Esophagus muscularis mucosa (tissue), 4 donors: ENCODE data around the gene TSC2. TPM values are rescaled to one million over a fixed set of nuclear protein-coding genes. Genes with fewer than 3 reads are reported as not detected.

Experiments
- DNase-seq: peaks from one replicate; pipeline ENCODE4 v3.0.0-alpha.2; 2017; ENCODE audit errors: extremely low spot score
- H3K27ac ChIP-seq, 4 donors: fragments of 200-600 bp; sonication (generic); replicated peaks in 1 of 4; 1 replicate in 3 of 4; 2 replicates in 1 of 4; pipeline ENCODE4 v1.5.1; 2016 to 2019; ENCODE audit warnings: mild to moderate bottlenecking in 1 of 4
- H3K27me3 ChIP-seq, 4 donors: fragments of 200-600 bp; sonication (generic); one replicate each; pipeline versions ENCODE4 v1.5.1 to v1.6.0; 2016 to 2019
- H3K36me3 ChIP-seq, 4 donors: fragments of 200-600 bp; sonication (generic); one replicate each; pipeline ENCODE4 v1.5.1; 2016 to 2019
- H3K4me1 ChIP-seq, 4 donors: fragments of 200-600 bp; sonication (generic); one replicate each; pipeline ENCODE4 v1.5.1; 2016 to 2019
- H3K4me3 ChIP-seq, 4 donors: fragments of 200-600 bp; sonication (generic); 1 replicate in 2 of 4; 2 replicates in 2 of 4; pipeline ENCODE4 v1.5.1; 2016 to 2019; ENCODE audit warnings: mild to moderate bottlenecking in 4 of 4, moderate library complexity in 1 of 4
- H3K9me3 ChIP-seq, 4 donors: fragments of 200-600 bp; sonication (generic); 1 replicate in 3 of 4; 2 replicates in 1 of 4; pipeline ENCODE4 v1.5.1; 2016 to 2019
- EP300 ChIP-seq: sonication (generic); formaldehyde crosslinking; IDR thresholded peaks from one replicate; pipeline ENCODE4 v1.6.1; 2017; ENCODE audit warnings: antibody characterized with exemption
- POLR2A ChIP-seq: fragments of 450-650 bp; IDR thresholded peaks from one replicate; pipeline ENCODE4 v1.6.1; 2017; ENCODE audit warnings: antibody characterized with exemption, moderate library complexity, mild to moderate bottlenecking, low read depth
- POLR2AphosphoS5 ChIP-seq, 2 donors: sonication (generic); formaldehyde crosslinking; IDR thresholded peaks; one replicate each; pipeline ENCODE4 v1.6.1; 2017; ENCODE audit warnings: antibody characterized with exemption in 2 of 2
- WGBS: methylation state at CpG from one replicate; pipeline ENCODE4 v1.1.5; 2018; 5-methylcytosine and 5-hydroxymethylcytosine counted together
- intact Hi-C: fragments of 100-400 bp; cut with DNase I; formaldehyde crosslinking; loops from one replicate; pipeline ENCODE4 v1.15.1; 2023
- total RNA-seq, 4 donors: library from RNA; depleted of rRNA; stranded (reverse); fragments of >200 nt; gene quantifications; one replicate each; pipeline versions ENCODE4 v1.1.0 to v1.2.1, GENCODE V29; 2016
- TF ChIP-seq, protein P1 (sequence below), 3 experiments: fragments of 200-600 bp in 2 of 3; fragments of 450-650 bp in 1 of 3; sonication (generic) in 2 of 3; IDR thresholded peaks; one replicate each; pipeline ENCODE4 v1.5.1; 2017 to 2019; ENCODE audit warnings: antibody characterized with exemption in 3 of 3, mild to moderate bottlenecking in 2 of 3, moderate library complexity in 1 of 3

TSC2 gene
- total RNA-seq, 4 donors from 2014 or later = 41.3 to 71.7 (median 52.0) TPM

DNA sequence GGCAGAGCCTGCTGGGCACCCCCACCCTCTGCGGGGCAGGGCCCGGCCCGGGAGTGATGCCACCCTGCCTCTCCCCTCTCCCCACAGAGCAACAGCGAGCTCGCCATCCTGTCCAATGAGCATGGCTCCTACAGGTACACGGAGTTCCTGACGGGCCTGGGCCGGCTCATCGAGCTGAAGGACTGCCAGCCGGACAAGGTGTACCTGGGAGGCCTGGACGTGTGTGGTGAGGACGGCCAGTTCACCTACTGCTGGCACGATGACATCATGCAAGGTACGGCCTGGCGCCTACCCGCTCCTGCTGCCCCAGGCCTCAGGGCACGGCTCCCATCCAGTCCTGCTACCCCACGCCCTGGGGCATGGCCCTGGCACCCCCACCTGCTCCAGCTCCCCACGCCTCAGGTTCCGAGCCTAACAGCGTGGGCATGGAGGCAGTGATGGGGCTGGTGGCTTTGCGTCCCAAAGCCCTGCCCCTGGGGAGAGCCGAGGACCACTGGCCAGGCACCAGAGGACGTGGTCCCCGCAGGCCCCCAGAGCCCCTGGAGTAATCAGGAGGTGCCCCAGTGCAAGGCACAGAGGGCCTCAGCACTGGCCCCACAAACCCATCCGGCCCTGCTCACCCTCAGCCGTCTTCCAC is 38.4 kb downstream of the TSC2 start:
- DNase-seq = no peak
- Histone ChIP-seq H3K4me3 (no peak overlapping the region), H3K9me3 (no peaks in the 10 kb centered on the region), H3K4me1 (peaks cover 16 to 48% (median 28%) of the 10 kb centered on the region in 4 donors), H3K27ac (peak overlapping the region in 2 of 4 donors; percentile 4 to 46), H3K27me3 (no peaks in the 10 kb centered on the region), H3K36me3 (peaks cover 23 to 98% (median 97%) of the 10 kb centered on the region in 4 donors)
- intact Hi-C loops = no loop called here
- TF ChIP-seq EP300 (no peak), POLR2AphosphoS5 (IDR thresholded peaks at IDR 0.05) (no peak)
- WGBS = 89% methylated on average over 6 of the region's 27 CpGs

DNA sequence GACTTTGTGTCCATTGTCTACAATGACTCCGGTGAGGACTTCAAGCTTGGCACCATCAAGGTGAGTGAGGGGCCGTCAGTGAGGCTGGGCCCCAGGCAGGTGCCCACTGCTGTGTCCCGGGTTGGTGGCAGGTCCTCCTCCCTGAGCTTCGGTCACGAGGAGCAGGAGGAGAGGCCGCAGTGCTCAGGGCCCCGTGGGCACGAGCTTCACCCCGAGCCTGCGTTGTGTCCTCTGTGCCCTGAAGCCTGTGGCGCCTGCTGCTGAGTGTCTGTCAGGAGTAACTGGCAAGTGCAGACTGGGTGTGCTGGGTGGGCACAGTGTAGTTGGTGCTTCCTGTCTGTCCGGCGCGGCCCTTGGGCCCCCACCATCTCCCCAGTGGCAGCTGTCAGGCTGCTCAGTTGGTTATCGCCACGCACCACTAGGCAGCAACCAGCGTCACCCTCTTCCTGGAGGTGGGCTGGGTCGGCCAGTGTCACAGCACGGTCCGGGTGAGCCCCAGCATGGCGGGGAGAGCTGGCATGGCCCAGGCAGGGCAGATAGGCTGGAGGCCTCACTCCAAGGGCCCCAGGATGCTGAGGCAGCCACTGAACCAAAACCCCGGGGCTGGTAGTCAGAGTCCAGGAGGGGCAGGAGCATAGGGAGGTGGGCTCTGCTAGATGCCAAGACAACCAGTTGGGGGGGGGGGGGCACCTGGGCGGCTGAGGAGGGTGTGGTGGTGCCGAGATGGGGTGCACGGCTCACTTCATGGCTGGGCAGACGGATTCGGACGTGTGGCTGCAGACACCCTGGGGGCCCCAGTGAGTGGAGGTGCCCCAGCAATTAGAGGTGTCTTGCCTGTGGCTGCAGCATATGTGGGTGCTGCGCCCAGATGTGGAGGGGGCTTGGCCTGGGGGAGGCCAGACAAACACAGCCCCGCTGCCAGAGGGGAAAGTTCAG is 39.3 kb downstream of the TSC2 start:
- peaks cover 8 to 48% (median 28%) of the 10 kb centered on the region in 4 donors for H3K4me1 ChIP-seq
- no peaks in the 10 kb centered on the region for H3K27me3 ChIP-seq
- DNase-seq = no peak
- TF ChIP-seq POLR2A (no peak), EP300 (no peak), POLR2AphosphoS5 (IDR thresholded peaks at IDR 0.05) (peak in 1 of 2 donors; percentile 10)
- TF ChIP-seq, protein P1, sequence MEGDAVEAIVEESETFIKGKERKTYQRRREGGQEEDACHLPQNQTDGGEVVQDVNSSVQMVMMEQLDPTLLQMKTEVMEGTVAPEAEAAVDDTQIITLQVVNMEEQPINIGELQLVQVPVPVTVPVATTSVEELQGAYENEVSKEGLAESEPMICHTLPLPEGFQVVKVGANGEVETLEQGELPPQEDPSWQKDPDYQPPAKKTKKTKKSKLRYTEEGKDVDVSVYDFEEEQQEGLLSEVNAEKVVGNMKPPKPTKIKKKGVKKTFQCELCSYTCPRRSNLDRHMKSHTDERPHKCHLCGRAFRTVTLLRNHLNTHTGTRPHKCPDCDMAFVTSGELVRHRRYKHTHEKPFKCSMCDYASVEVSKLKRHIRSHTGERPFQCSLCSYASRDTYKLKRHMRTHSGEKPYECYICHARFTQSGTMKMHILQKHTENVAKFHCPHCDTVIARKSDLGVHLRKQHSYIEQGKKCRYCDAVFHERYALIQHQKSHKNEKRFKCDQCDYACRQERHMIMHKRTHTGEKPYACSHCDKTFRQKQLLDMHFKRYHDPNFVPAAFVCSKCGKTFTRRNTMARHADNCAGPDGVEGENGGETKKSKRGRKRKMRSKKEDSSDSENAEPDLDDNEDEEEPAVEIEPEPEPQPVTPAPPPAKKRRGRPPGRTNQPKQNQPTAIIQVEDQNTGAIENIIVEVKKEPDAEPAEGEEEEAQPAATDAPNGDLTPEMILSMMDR (IDR thresholded peaks at IDR 0.05) = no peak
- peak overlapping the region in 1 of 4 donors; percentile 46 for H3K27ac ChIP-seq
- intact Hi-C loops = no loop called here
- no peaks in the 10 kb centered on the region for H3K9me3 ChIP-seq
- peaks cover 23 to 98% (median 96%) of the 10 kb centered on the region in 4 donors for H3K36me3 ChIP-seq
- no peak overlapping the region for H3K4me3 ChIP-seq
- 90% methylated on average over 12 of the region's 30 CpGs for WGBS

DNA sequence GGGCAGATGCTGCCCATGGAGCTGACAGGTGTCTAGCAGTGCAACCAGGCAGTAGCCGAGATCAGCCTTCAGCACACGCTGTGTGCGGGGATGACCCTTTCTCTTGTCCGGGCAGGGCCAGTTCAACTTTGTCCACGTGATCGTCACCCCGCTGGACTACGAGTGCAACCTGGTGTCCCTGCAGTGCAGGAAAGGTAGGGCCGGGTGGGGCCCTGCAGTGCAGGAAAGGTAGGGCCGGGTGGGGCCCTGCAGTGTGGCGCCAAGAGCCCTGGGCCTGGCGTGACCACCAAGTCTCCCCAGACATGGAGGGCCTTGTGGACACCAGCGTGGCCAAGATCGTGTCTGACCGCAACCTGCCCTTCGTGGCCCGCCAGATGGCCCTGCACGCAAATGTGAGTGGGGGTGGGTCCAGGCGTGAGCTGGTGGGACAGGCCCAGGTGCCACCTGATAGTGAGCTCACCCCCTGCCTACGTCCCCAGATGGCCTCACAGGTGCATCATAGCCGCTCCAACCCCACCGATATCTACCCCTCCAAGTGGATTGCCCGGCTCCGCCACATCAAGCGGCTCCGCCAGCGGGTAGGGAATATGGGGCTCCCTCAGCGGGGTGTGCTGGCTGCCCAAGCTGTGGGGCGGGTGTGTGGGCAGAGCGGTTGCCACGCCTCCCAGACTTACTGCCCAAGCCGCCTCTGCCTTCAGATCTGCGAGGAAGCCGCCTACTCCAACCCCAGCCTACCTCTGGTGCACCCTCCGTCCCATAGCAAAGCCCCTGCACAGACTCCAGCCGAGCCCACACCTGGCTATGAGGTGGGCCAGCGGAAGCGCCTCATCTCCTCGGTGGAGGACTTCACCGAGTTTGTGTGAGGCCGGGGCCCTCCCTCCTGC is 40.2 kb downstream of the TSC2 start:
- H3K36me3 ChIP-seq = peaks cover 30 to 99% (median 96%) of the 10 kb centered on the region in 4 donors
- 83% methylated on average over 18 of the region's 41 CpGs for WGBS
- no peak overlapping the region for H3K4me3 ChIP-seq
- TF ChIP-seq POLR2A (no peak), POLR2AphosphoS5 (IDR thresholded peaks at IDR 0.05) (no peak), EP300 (no peak)
- TF ChIP-seq, protein P1 (IDR thresholded peaks at IDR 0.05) = no peak
- H3K27me3 ChIP-seq = no peaks in the 10 kb centered on the region
- H3K9me3 ChIP-seq = no peaks in the 10 kb centered on the region
- intact Hi-C loops = no loop called here
- H3K27ac ChIP-seq = no peak overlapping the region
- DNase-seq = no peak
- H3K4me1 ChIP-seq = peaks cover 0 to 48% (median 28%) of the 10 kb centered on the region in 4 donors

DNA sequence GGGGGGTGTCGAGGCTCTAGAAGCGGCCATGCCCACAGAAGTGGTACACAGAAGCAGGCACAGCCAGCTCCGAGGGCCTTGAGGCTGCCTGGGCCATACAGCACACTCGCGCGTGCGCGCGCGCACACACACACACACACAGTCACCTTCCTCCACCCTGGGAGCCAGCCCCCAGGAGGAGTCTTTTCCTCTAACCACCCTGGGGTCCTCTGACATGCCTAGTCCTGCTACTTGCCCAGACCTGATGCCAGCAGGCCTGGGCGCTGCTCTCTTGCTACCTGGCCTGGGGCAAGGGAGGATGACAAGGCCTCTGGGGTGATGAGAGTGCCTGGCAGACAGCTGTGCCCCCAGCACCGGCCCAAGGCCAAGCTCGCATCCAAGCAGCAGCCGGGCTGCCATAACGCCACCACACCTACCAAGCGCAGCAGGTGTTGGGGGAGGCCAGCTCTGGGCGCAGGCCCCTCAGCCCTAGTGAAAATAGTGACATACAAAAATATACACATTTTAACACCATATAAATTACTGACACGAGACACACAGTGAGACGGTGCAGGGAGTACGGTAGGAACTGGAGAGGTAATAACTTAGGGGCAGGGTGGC is 41.1 kb downstream of the TSC2 start:
- H3K9me3 ChIP-seq = no peaks in the 10 kb centered on the region
- no peak for DNase-seq
- no peak overlapping the region for H3K27ac ChIP-seq
- H3K36me3 ChIP-seq = peaks cover 39 to 100% (median 96%) of the 10 kb centered on the region in 4 donors
- TF ChIP-seq POLR2A (no peak), EP300 (no peak), POLR2AphosphoS5 (IDR thresholded peaks at IDR 0.05) (no peak)
- TF ChIP-seq, protein P1 (IDR thresholded peaks at IDR 0.05) = no peak
- intact Hi-C loops = no loop called here
- no peak overlapping the region for H3K4me3 ChIP-seq
- WGBS = 77% methylated on average over 17 of the region's 20 CpGs
- H3K4me1 ChIP-seq = peaks cover 0 to 41% (median 25%) of the 10 kb centered on the region in 4 donors
- H3K27me3 ChIP-seq = no peaks in the 10 kb centered on the region
